ENCODE results near the gene WDR91.

WDR91 gene

GRCh38 chr7:135194494-135195095 is 16.7 kb downstream of the WDR91 start:
- Histone ChIP-seq H2BK5ac (ENCODE audit: low read depth, low read length, poor library complexity) (no peak overlapping the region), H3K36me3 (ENCODE audit: control insufficient read depth in 1 of 2, insufficient read depth in 2 of 2, low read length in 2 of 2) (peaks cover 46 to 47% of the 10 kb centered on the region in 2 experiments), H3K4me3 (ENCODE audit: low read depth, low read length) (no peak overlapping the region), H2BK12ac (ENCODE audit: low read length) (no peak overlapping the region), H3K14ac (ENCODE audit: low read length) (no peak overlapping the region), H3K27ac (ENCODE audit: low read depth, low read length) (no peak overlapping the region), H3K4ac (ENCODE audit: low read depth, low read length) (no peak overlapping the region), H3K9me3 (ENCODE audit: insufficient read depth, low read depth, low read length) (peaks cover 2% of the 10 kb centered on the region), H3K4me1 (ENCODE audit: control insufficient read depth in 1 of 2, insufficient read depth in 2 of 2, low read length in 2 of 2) (no peaks in the 10 kb centered on the region), H3K4me2 (ENCODE audit: low read length) (no peak overlapping the region), H3K79me2 (ENCODE audit: control insufficient read depth, insufficient read depth, low read length, poor library complexity) (no peaks in the 10 kb centered on the region), H2BK120ac (ENCODE audit: insufficient read depth, low read length, poor library complexity) (no peak overlapping the region), H3K23ac (ENCODE audit: low read length) (no peak overlapping the region), H4K8ac (ENCODE audit: low read depth, low read length) (no peak overlapping the region), H3K79me1 (ENCODE audit: low read length) (no peaks in the 10 kb centered on the region), H3K18ac (ENCODE audit: low read length) (no peak overlapping the region), H3K9ac (ENCODE audit: low read length) (no peak overlapping the region), H2AK5ac (ENCODE audit: low read length) (no peak overlapping the region), H2AFZ (ENCODE audit: insufficient read depth, low read length, poor library complexity) (no peak overlapping the region), H4K91ac (ENCODE audit: low read depth, low read length) (no peak overlapping the region), H3K27me3 (ENCODE audit: insufficient read depth, low read length) (no peaks in the 10 kb centered on the region), H4K12ac (ENCODE audit: low read depth, low read length) (no peak overlapping the region)
- DNase-seq, result no peak
- WGBS (ENCODE audit: extremely low coverage, insufficient coverage, insufficient read length), result no CpG with 5 or more reads among the region's 12 CpGs

DNA sequence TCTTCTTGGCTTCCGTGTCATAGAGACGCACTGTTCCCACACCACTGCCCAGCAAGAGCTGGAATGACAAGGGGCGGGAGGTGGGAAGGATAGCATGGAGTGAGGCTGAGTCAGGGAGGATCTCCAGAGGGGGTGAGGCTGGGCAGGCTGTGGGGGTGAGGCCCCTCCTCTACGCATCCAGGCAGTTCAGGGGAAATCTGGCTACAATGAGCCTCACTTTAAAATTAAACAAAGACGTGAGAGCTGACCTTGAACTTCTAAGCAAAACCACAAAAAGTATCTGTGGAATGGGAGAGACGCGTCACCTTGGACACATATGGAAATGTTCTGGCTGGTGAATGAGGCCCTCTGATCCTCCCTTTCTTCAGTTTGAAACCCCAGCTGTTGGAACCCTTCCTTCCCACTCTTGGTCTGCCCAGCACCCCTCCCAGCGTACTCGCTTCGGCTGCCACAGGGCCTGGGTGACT is 17.7 kb downstream of the WDR91 start:
- H3K4me3 ChIP-seq (ENCODE audit: low read depth, low read length), result no peak overlapping the region
- DNase-seq, result no peak
- no peaks in the 10 kb centered on the region for H3K4me1 ChIP-seq (ENCODE audit: control insufficient read depth in 1 of 2, insufficient read depth in 2 of 2, low read length in 2 of 2)

GRCh38 chr7:135192914-135193536 is 18.3 kb downstream of the WDR91 start:
- Histone ChIP-seq H3K27ac (ENCODE audit: low read depth, low read length) (no peak overlapping the region), H4K8ac (ENCODE audit: low read depth, low read length) (no peak overlapping the region), H3K36me3 (ENCODE audit: control insufficient read depth in 1 of 2, insufficient read depth in 2 of 2, low read length in 2 of 2) (peaks cover 55 to 56% of the 10 kb centered on the region in 2 experiments), H4K12ac (ENCODE audit: low read depth, low read length) (no peak overlapping the region), H3K4ac (ENCODE audit: low read depth, low read length) (no peak overlapping the region), H3K23ac (ENCODE audit: low read length) (no peak overlapping the region), H3K27me3 (ENCODE audit: insufficient read depth, low read length) (no peaks in the 10 kb centered on the region), H2BK120ac (ENCODE audit: insufficient read depth, low read length, poor library complexity) (no peak overlapping the region), H2AK5ac (ENCODE audit: low read length) (no peak overlapping the region), H3K4me2 (ENCODE audit: low read length) (no peak overlapping the region), H3K14ac (ENCODE audit: low read length) (no peak overlapping the region), H3K4me3 (ENCODE audit: low read depth, low read length) (no peak overlapping the region), H2BK12ac (ENCODE audit: low read length) (no peak overlapping the region), H4K91ac (ENCODE audit: low read depth, low read length) (no peak overlapping the region), H3K4me1 (ENCODE audit: control insufficient read depth in 1 of 2, insufficient read depth in 2 of 2, low read length in 2 of 2) (no peaks in the 10 kb centered on the region), H3K9ac (ENCODE audit: low read length) (no peak overlapping the region), H3K79me2 (ENCODE audit: control insufficient read depth, insufficient read depth, low read length, poor library complexity) (no peaks in the 10 kb centered on the region), H2BK5ac (ENCODE audit: low read depth, low read length, poor library complexity) (no peak overlapping the region), H2AFZ (ENCODE audit: insufficient read depth, low read length, poor library complexity) (no peak overlapping the region), H3K18ac (ENCODE audit: low read length) (no peak overlapping the region), H3K9me3 (ENCODE audit: insufficient read depth, low read depth, low read length) (peaks cover 2% of the 10 kb centered on the region), H3K79me1 (ENCODE audit: low read length) (no peaks in the 10 kb centered on the region)
- no CpG with 5 or more reads among the region's 11 CpGs for WGBS (ENCODE audit: extremely low coverage, insufficient coverage, insufficient read length)
- no peak for DNase-seq

More for the DNA sequence above, 17.7 kb downstream of the WDR91 start:
- no peak overlapping the region for H4K12ac ChIP-seq (ENCODE audit: low read depth, low read length)
- no peak overlapping the region for H3K4ac ChIP-seq (ENCODE audit: low read depth, low read length)
- H3K23ac ChIP-seq (ENCODE audit: low read length), result no peak overlapping the region
- H3K27ac ChIP-seq (ENCODE audit: low read depth, low read length), result no peak overlapping the region
- no peak overlapping the region for H3K9ac ChIP-seq (ENCODE audit: low read length)
- H3K18ac ChIP-seq (ENCODE audit: low read length), result no peak overlapping the region
- H3K9me3 ChIP-seq (ENCODE audit: insufficient read depth, low read depth, low read length), result peaks cover 2% of the 10 kb centered on the region
- no peak overlapping the region for H2BK120ac ChIP-seq (ENCODE audit: insufficient read depth, low read length, poor library complexity)
- no peak overlapping the region for H2AFZ ChIP-seq (ENCODE audit: insufficient read depth, low read length, poor library complexity)
- no peak overlapping the region for H2BK12ac ChIP-seq (ENCODE audit: low read length)
- no peaks in the 10 kb centered on the region for H3K79me2 ChIP-seq (ENCODE audit: control insufficient read depth, insufficient read depth, low read length, poor library complexity)
- H4K8ac ChIP-seq (ENCODE audit: low read depth, low read length), result no peak overlapping the region
- no peak overlapping the region for H4K91ac ChIP-seq (ENCODE audit: low read depth, low read length)
- peaks cover 50 to 51% of the 10 kb centered on the region in 2 experiments for H3K36me3 ChIP-seq (ENCODE audit: control insufficient read depth in 1 of 2, insufficient read depth in 2 of 2, low read length in 2 of 2)
- no peak overlapping the region for H2AK5ac ChIP-seq (ENCODE audit: low read length)
- no peaks in the 10 kb centered on the region for H3K79me1 ChIP-seq (ENCODE audit: low read length)
- H3K14ac ChIP-seq (ENCODE audit: low read length), result no peak overlapping the region
- no CpG with 5 or more reads among the region's 10 CpGs for WGBS (ENCODE audit: extremely low coverage, insufficient coverage, insufficient read length)
- H3K27me3 ChIP-seq (ENCODE audit: insufficient read depth, low read length), result no peaks in the 10 kb centered on the region
- H3K4me2 ChIP-seq (ENCODE audit: low read length), result no peak overlapping the region
- H2BK5ac ChIP-seq (ENCODE audit: low read depth, low read length, poor library complexity), result no peak overlapping the region

DNA sequence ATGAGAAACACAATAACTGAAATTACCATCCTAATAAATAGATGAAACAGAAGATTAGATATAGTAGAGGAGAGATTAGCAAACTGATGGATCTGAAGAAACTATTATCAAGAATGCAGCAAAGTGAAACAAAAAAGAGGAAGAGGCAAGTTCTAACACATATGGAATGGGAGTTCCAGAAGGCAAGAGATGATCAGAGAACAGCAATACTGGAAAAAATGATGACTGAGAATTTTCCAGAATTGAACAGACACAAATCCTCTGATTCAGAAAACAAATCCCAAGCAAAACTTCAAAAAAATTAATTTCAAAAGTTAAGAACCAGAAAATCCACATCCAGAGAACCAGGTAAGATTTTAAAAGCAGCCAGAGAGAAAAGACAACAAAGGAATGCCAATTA is 20.6 kb downstream of the WDR91 start:
- Histone ChIP-seq H4K8ac (ENCODE audit: low read depth, low read length) (no peak overlapping the region), H2BK120ac (ENCODE audit: insufficient read depth, low read length, poor library complexity) (no peak overlapping the region), H3K27ac (ENCODE audit: low read depth, low read length) (no peak overlapping the region), H3K18ac (ENCODE audit: low read length) (no peak overlapping the region), H3K27me3 (ENCODE audit: insufficient read depth, low read length) (no peaks in the 10 kb centered on the region), H3K4me2 (ENCODE audit: low read length) (no peak overlapping the region), H2BK12ac (ENCODE audit: low read length) (no peak overlapping the region), H4K12ac (ENCODE audit: low read depth, low read length) (no peak overlapping the region), H3K79me2 (ENCODE audit: control insufficient read depth, insufficient read depth, low read length, poor library complexity) (no peaks in the 10 kb centered on the region), H3K4me1 (ENCODE audit: control insufficient read depth in 1 of 2, insufficient read depth in 2 of 2, low read length in 2 of 2) (no peaks in the 10 kb centered on the region), H3K36me3 (ENCODE audit: control insufficient read depth in 1 of 2, insufficient read depth in 2 of 2, low read length in 2 of 2) (peaks cover 50 to 51% of the 10 kb centered on the region in 2 experiments), H2BK5ac (ENCODE audit: low read depth, low read length, poor library complexity) (no peak overlapping the region), H3K4ac (ENCODE audit: low read depth, low read length) (no peak overlapping the region), H2AK5ac (ENCODE audit: low read length) (no peak overlapping the region), H3K23ac (ENCODE audit: low read length) (no peak overlapping the region), H4K91ac (ENCODE audit: low read depth, low read length) (no peak overlapping the region), H3K79me1 (ENCODE audit: low read length) (no peaks in the 10 kb centered on the region), H3K9ac (ENCODE audit: low read length) (no peak overlapping the region), H3K14ac (ENCODE audit: low read length) (no peak overlapping the region), H3K4me3 (ENCODE audit: low read depth, low read length) (no peak overlapping the region), H2AFZ (ENCODE audit: insufficient read depth, low read length, poor library complexity) (no peak overlapping the region), H3K9me3 (ENCODE audit: insufficient read depth, low read depth, low read length) (no peaks in the 10 kb centered on the region)
- DNase-seq, result no peak

Data from trophoblast cell (in vitro differentiated cells and primary cell).